Smooth muscle cell (in vitro differentiated cells): ENCODE results near the gene HOXB7. TPM values are rescaled to one million over a fixed set of nuclear protein-coding genes. Genes with fewer than 3 reads are reported as not detected.

Experiments
- DNase-seq: peaks from one replicate; lab custom pipeline; 2025; ENCODE audit not compliant: unreplicated experiment; lab: John Stamatoyannopoulos, UW
- H2AFZ ChIP-seq: fragments of 200-600 bp; sonication (generic); 2 replicates; pipeline ENCODE4 v1.6.0; 2016; ENCODE audit warnings: antibody characterized with exemption, low read depth, mild to moderate bottlenecking
- H3F3A ChIP-seq: fragments of 200-600 bp; sonication (generic); 2 replicates; pipeline ENCODE4 v1.6.0; 2017; ENCODE audit warnings: antibody characterized with exemption, low read depth
- H3K27ac ChIP-seq: fragments of 200-600 bp; sonication (generic); 2 replicates; pipeline ENCODE4 v1.5.1; 2016; ENCODE audit warnings: low read depth, mild to moderate bottlenecking
- H3K27me3 ChIP-seq: fragments of 200-600 bp; sonication (generic); 2 replicates; pipeline ENCODE4 v1.6.1; 2016; ENCODE audit warnings: low read depth, mild to moderate bottlenecking
- H3K36me3 ChIP-seq: fragments of 200-600 bp; sonication (generic); 2 replicates; pipeline ENCODE4 v1.5.1; 2016; ENCODE audit warnings: low read depth
- H3K4me1 ChIP-seq: fragments of 200-600 bp; sonication (generic); 2 replicates; pipeline ENCODE4 v1.5.1; 2016; ENCODE audit warnings: low read depth
- H3K4me2 ChIP-seq: fragments of 200-600 bp; sonication (generic); 2 replicates; pipeline ENCODE4 v1.6.0; 2016; ENCODE audit warnings: mild to moderate bottlenecking
- H3K4me3 ChIP-seq: fragments of 200-600 bp; sonication (generic); 2 replicates; pipeline ENCODE4 v1.5.1; 2016; ENCODE audit warnings: mild to moderate bottlenecking
- H3K79me2 ChIP-seq: fragments of 200-600 bp; sonication (generic); 2 replicates; pipeline ENCODE4 v1.6.0; 2016; ENCODE audit warnings: low read depth, mild to moderate bottlenecking
- H3K9ac ChIP-seq: fragments of 200-600 bp; sonication (generic); 2 replicates; pipeline ENCODE4 v1.6.0; 2016; ENCODE audit warnings: low read depth
- H3K9me3 ChIP-seq: fragments of 200-600 bp; sonication (generic); replicated peaks from 2 replicates; pipeline ENCODE4 v1.5.1; 2016; ENCODE audit warnings: low read depth
- H4K20me1 ChIP-seq: fragments of 200-600 bp; sonication (generic); 2 replicates; pipeline ENCODE4 v1.6.0; 2016; ENCODE audit warnings: low read depth
- CTCF ChIP-seq: fragments of 200-600 bp; sonication (generic); IDR thresholded peaks from 2 replicates; pipeline ENCODE4 v1.5.1; 2017; ENCODE audit warnings: borderline replicate concordance, mild to moderate bottlenecking, antibody characterized with exemption; ENCODE audit not compliant: insufficient read depth, poor library complexity, severe bottlenecking
- WGBS: methylation state at CpG from one replicate; pipeline ENCODE4 v1.1.7; 2016; ENCODE audit warnings: low lambda C conversion rate; 5-methylcytosine and 5-hydroxymethylcytosine counted together
- microRNA counts: library from miRNA; unstranded; fragments of <30 nt; microRNA quantifications from one replicate; lab custom pipeline; 2016
- microRNA-seq: library from miRNA; unstranded; fragments of <30 nt; microRNA quantifications from one replicate; pipeline ENCODE4, GENCODE V29; 2016; ENCODE audit warnings: borderline number of aligned reads
- polyA plus RNA-seq: library from polyadenylated mRNA; unstranded; fragments of >200 nt; fragmentation: Nextera tagmentation; extraction: Ambion mirVana; gene quantifications from 2 replicates; pipeline ENCODE4 v1.2.1, GENCODE V29; 2016
- small RNA-seq: library from RNA; depleted of rRNA; stranded (forward); fragments of <200 nt; gene quantifications from one replicate; pipeline ENCODE3, GENCODE V24; 2014
- total RNA-seq: library from RNA; depleted of rRNA; stranded (reverse); fragments of >200 nt; gene quantifications from 2 replicates; pipeline ENCODE4 v1.2.3, GENCODE V29; 2014

HOXB7 gene
- total and polyA plus RNA-seq, 2 experiments from 2014 or later, result 16.1 to 29.7 TPM

- Histone ChIP-seq H2AFZ (no peak overlapping the region), H3F3A (no peaks in the 10 kb centered on the region), H4K20me1 (peaks cover 99% of the 10 kb centered on the region), H3K27me3 (peaks cover 72% of the 10 kb centered on the region), H3K27ac (no peak overlapping the region), H3K79me2 (peaks cover 17% of the 10 kb centered on the region), H3K36me3 (no peaks in the 10 kb centered on the region), H3K4me3 (no peak overlapping the region), H3K9me3 (no peaks in the 10 kb centered on the region), H3K9ac (no peak overlapping the region), H3K4me2 (no peak overlapping the region), H3K4me1 (peaks cover under 1% of the 10 kb centered on the region)
- no peak for TF ChIP-seq CTCF
- no peak for DNase-seq
- 63% methylated on average over 16 of the region's 16 CpGs for WGBS
Observed at GRCh38 chr17:48559122-48559839, 51.5 kb downstream of the HOXB7 start.

- H3K36me3 ChIP-seq, result no peaks in the 10 kb centered on the region
- H3K9me3 ChIP-seq, result no peaks in the 10 kb centered on the region
- H3K9ac ChIP-seq, result no peak overlapping the region
- H3K4me2 ChIP-seq, result no peak overlapping the region
- no peak overlapping the region for H3K4me3 ChIP-seq
- H3K27ac ChIP-seq, result no peak overlapping the region
- peaks cover 22% of the 10 kb centered on the region for H3K79me2 ChIP-seq
- DNase-seq, result no peak
- no peaks in the 10 kb centered on the region for H3F3A ChIP-seq
- WGBS, result 81% methylated on average over 2 of the region's 2 CpGs
- no peak overlapping the region for H2AFZ ChIP-seq
- no peak for TF ChIP-seq CTCF
- H3K4me1 ChIP-seq, result no peaks in the 10 kb centered on the region
- H4K20me1 ChIP-seq, result peaks cover 99% of the 10 kb centered on the region
- H3K27me3 ChIP-seq, result peaks cover 73% of the 10 kb centered on the region
Observed at GRCh38 chr17:48558831-48559121, 52.0 kb downstream of the HOXB7 start.

GRCh38 chr17:48558057-48558830 lies 52.6 kb downstream of the HOXB7 start:
- no peaks in the 10 kb centered on the region for H3K4me1 ChIP-seq
- DNase-seq, result no peak

More at GRCh38 chr17:48558057-48558830, 52.6 kb downstream of the HOXB7 start:
- Histone ChIP-seq H3K9me3 (no peaks in the 10 kb centered on the region), H3F3A (no peaks in the 10 kb centered on the region), H3K9ac (no peak overlapping the region), H3K36me3 (no peaks in the 10 kb centered on the region), H4K20me1 (peaks cover 98% of the 10 kb centered on the region), H3K27me3 (peaks cover 73% of the 10 kb centered on the region), H2AFZ (no peak overlapping the region), H3K79me2 (peaks cover 20% of the 10 kb centered on the region), H3K27ac (no peak overlapping the region), H3K4me2 (no peak overlapping the region), H3K4me3 (no peak overlapping the region)
- no peak for TF ChIP-seq CTCF
- 76% methylated on average over 13 of the region's 13 CpGs for WGBS

MicroRNAs within 50 kb of the gene (microRNA counts, 767-probe panel; counts per million panel counts)
- microRNA hsa-miR-10a-5p (lab: Ali Mortazavi, UCI), result 7,929 counts per million, percentile 53 among the panel's probes with 10 or more counts

Small RNAs within 50 kb of the gene (microRNA-seq; reads per million reads assigned to microRNA genes)
- 26.9 reads per million, percentile 35 among the genes with 10 or more reads in this experiment for gene MIR196A1

Small RNAs within 50 kb of the gene (small RNA-seq; reads per million reads assigned to genes)
- gene MIR196A1, result 3.4 reads per million, percentile 55 among the genes with 10 or more reads in this experiment

Other genes starting within 250 kb of the HOXB7 start
- gene SKAP1, start 180.8 kb downstream of the HOXB7 start, total RNA-seq, result not detected in 2 replicates
- not detected in 2 replicates for gene SKAP1, start 180.8 kb downstream of the HOXB7 start, polyA plus RNA-seq
- gene HOXB1, start 80.0 kb downstream of the HOXB7 start, total RNA-seq, result not detected in 2 replicates
- not detected in 2 replicates for gene HOXB1, start 80.0 kb downstream of the HOXB7 start, polyA plus RNA-seq
- gene HOXB2, start 65.9 kb downstream of the HOXB7 start, total RNA-seq, result 16.9 and 40.4 TPM in 2 replicates
- 26.5 and 35.6 TPM in 2 replicates for gene HOXB2, start 65.9 kb downstream of the HOXB7 start, polyA plus RNA-seq
- 0.72 and 2.6 TPM in 2 replicates for gene HOXB4, start 32.7 kb downstream of the HOXB7 start, total RNA-seq
- gene HOXB4, start 32.7 kb downstream of the HOXB7 start, polyA plus RNA-seq, result 0.96 and 1.0 TPM in 2 replicates
- 5.1 and 9.1 TPM in 2 replicates for gene HOXB3, start 20.8 kb downstream of the HOXB7 start, total RNA-seq
- gene HOXB3, start 20.8 kb downstream of the HOXB7 start, polyA plus RNA-seq, result 2.8 and 4.4 TPM in 2 replicates
- 0.49 and 0.94 TPM in 2 replicates for gene HOXB5, start 17.2 kb downstream of the HOXB7 start, total RNA-seq
- 1.4 and 1.8 TPM in 2 replicates for gene HOXB5, start 17.2 kb downstream of the HOXB7 start, polyA plus RNA-seq
- gene HOXB6, start 6.0 kb downstream of the HOXB7 start, total RNA-seq, result 6.3 and 7.2 TPM in 2 replicates
- 9.3 and 10.3 TPM in 2 replicates for gene HOXB6, start 6.0 kb downstream of the HOXB7 start, polyA plus RNA-seq
- gene HOXB8, start 4.3 kb upstream of the HOXB7 start, total RNA-seq, result 2.0 and 3.8 TPM in 2 replicates
- gene HOXB8, start 4.3 kb upstream of the HOXB7 start, polyA plus RNA-seq, result 0.15 and 0.94 TPM in 2 replicates
- gene HOXB9, start 15.3 kb upstream of the HOXB7 start, total RNA-seq, result 24.3 and 25.8 TPM in 2 replicates
- gene HOXB9, start 15.3 kb upstream of the HOXB7 start, polyA plus RNA-seq, result 6.9 and 13.8 TPM in 2 replicates
- gene PRAC1, start 111.5 kb upstream of the HOXB7 start, total RNA-seq, result not detected in 2 replicates
- 2.4 and 6.5 TPM in 2 replicates for gene PRAC1, start 111.5 kb upstream of the HOXB7 start, polyA plus RNA-seq
- gene PRAC2, start 112.2 kb upstream of the HOXB7 start, total RNA-seq, result 3.5 and 8.4 TPM in 2 replicates
- 6.8 and 7.8 TPM in 2 replicates for gene PRAC2, start 112.2 kb upstream of the HOXB7 start, polyA plus RNA-seq
- gene HOXB13, start 117.7 kb upstream of the HOXB7 start, total RNA-seq, result 3.3 and 4.8 TPM in 2 replicates
- 4.4 and 5.4 TPM in 2 replicates for gene HOXB13, start 117.7 kb upstream of the HOXB7 start, polyA plus RNA-seq
- gene TTLL6, start 206.2 kb upstream of the HOXB7 start, total RNA-seq, result 0.27 TPM in 1 of 2 replicates, not detected in the other
- gene TTLL6, start 206.2 kb upstream of the HOXB7 start, polyA plus RNA-seq, result 0.41 TPM in 1 of 2 replicates, not detected in the other
- gene CALCOCO2, start 220.0 kb upstream of the HOXB7 start, total RNA-seq, result 37.8 and 52.5 TPM in 2 replicates
- 50.6 and 55.7 TPM in 2 replicates for gene CALCOCO2, start 220.0 kb upstream of the HOXB7 start, polyA plus RNA-seq